Measurements from ENCODE around the gene CCDC24.

- TF ChIP-seq, protein P1, sequence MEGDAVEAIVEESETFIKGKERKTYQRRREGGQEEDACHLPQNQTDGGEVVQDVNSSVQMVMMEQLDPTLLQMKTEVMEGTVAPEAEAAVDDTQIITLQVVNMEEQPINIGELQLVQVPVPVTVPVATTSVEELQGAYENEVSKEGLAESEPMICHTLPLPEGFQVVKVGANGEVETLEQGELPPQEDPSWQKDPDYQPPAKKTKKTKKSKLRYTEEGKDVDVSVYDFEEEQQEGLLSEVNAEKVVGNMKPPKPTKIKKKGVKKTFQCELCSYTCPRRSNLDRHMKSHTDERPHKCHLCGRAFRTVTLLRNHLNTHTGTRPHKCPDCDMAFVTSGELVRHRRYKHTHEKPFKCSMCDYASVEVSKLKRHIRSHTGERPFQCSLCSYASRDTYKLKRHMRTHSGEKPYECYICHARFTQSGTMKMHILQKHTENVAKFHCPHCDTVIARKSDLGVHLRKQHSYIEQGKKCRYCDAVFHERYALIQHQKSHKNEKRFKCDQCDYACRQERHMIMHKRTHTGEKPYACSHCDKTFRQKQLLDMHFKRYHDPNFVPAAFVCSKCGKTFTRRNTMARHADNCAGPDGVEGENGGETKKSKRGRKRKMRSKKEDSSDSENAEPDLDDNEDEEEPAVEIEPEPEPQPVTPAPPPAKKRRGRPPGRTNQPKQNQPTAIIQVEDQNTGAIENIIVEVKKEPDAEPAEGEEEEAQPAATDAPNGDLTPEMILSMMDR (IDR thresholded peaks at IDR 0.05 in 4 of 5, conservative IDR thresholded peaks at IDR 0.05 in 1 of 5): no peak
- TF ChIP-seq POLR2A (IDR thresholded peaks at IDR 0.05): no peak
Observed at GRCh38 chr1:44020464-44020863, 29.1 kb downstream of the CCDC24 start.

Measured in gastrocnemius medialis (tissue), 4 donors.